ENCODE measurements around the gene SLC39A11. TPM values are rescaled to one million over a fixed set of nuclear protein-coding genes. Genes with fewer than 3 reads are reported as not detected.

SLC39A11 gene
- total and polyA plus RNA-seq, 2 of the 13 experiments (the other 11 are each of a cell fraction or from before 2014, with no cell fraction given): 17.2 to 31.5 TPM

DNA sequence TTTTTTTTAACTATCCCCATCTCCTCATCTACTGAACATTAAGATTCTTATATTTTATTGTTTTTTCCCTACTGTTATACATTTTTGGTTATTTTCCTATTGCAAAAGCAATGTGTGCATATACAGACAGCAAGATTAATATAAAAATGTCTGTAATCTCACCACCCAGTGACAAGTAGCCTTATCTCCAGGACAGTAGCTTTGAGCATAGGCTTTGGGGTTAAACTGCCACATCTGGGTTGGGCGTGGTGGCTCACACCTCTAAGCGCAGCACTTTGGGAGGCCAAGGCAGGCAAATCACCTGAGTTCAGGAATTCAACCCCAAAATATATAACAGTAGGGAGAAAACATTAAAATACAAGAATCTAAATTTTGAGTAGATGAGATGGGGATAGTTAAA, 44.9 kb upstream of the SLC39A11 start:
- Histone ChIP-seq H3K4me2 (ENCODE audit: low read depth, low read length) (no peak overlapping the region), H3K9ac (ENCODE audit: insufficient read depth, low read depth, low read length) (no peak overlapping the region), H3K36me3 (replicated peaks in 1 of 2; ENCODE audit: control insufficient read depth in 1 of 2, insufficient read depth in 2 of 2, low read length in 2 of 2) (no peaks in the 10 kb centered on the region), H3K4me3 (replicated peaks in 1 of 3; ENCODE audit: insufficient read depth in 1 of 3, low read depth in 2 of 3, low read length in 3 of 3) (no peak overlapping the region), H3K79me2 (ENCODE audit: insufficient read depth, low read length) (no peaks in the 10 kb centered on the region), H3K9me3 (ENCODE audit: low read length) (no peaks in the 10 kb centered on the region), H3K4me1 (ENCODE audit: insufficient read depth, low read length) (no peaks in the 10 kb centered on the region), H3K27me3 (ENCODE audit: control insufficient read depth in 1 of 2, insufficient read depth in 2 of 2, low read length in 2 of 2) (peaks cover 4 to 28% of the 10 kb centered on the region in 2 experiments), H2AFZ (ENCODE audit: low read length) (no peak overlapping the region), H3K27ac (ENCODE audit: extremely low read length, insufficient read depth, low read length) (no peak overlapping the region), H4K20me1 (ENCODE audit: insufficient read depth, low read length) (no peaks in the 10 kb centered on the region)
- CTCF ChIA-PET (ENCODE audit: low intra/inter-chr PET ratio, low total read pairs): no interaction called here
- POLR2A ChIA-PET: no interaction called here
- DNase-seq (ENCODE audit: low spot score) (no peak), ATAC-seq (no peak), FAIRE-seq (no peak)
- intact Hi-C loops (cut with micrococcal nuclease; ENCODE audit: unreplicated experiment): no loop called here
- 74% methylated on average over 2 of the region's 2 CpGs for WGBS (ENCODE audit: low lambda C conversion rate)
- in situ Hi-C loops (cut with HindIII; ENCODE audit: extremely low pct_ligation_motif_present, low pct_unique_long_range_greater_than_20kb): no loop called here
- BruUV-seq (replicated peaks): no TSS peak
- TF ChIP-seq ZFP36 (IDR thresholded peaks at IDR 0.05; ENCODE audit: borderline replicate concordance, low read depth, low read length, partially characterized antibody): no peak
- TF ChIP-seq, protein P1, sequence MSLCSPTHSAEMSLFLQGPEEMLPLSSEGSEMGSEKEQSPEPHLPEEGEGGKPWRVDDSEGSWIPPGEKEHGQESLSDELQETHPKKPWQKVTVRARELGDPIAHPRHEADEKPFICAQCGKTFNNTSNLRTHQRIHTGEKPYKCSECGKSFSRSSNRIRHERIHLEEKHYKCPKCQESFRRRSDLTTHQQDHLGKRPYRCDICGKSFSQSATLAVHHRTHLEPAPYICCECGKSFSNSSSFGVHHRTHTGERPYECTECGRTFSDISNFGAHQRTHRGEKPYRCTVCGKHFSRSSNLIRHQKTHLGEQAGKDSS (CRISPR knock-in tag; IDR thresholded peaks at IDR 0.05; ENCODE audit: borderline replicate concordance, low read depth): no peak
- no peak for TF ChIP-seq ZNF468 (CRISPR knock-in tag; IDR thresholded peaks at IDR 0.05)
- TF ChIP-seq MZF1 (CRISPR knock-in tag; IDR thresholded peaks at IDR 0.05; ENCODE audit: borderline replicate concordance): no peak
- TF ChIP-seq KAT7 (CRISPR knock-in tag; IDR thresholded peaks at IDR 0.05; ENCODE audit: borderline replicate concordance): no peak
- TF ChIP-seq, protein P2, sequence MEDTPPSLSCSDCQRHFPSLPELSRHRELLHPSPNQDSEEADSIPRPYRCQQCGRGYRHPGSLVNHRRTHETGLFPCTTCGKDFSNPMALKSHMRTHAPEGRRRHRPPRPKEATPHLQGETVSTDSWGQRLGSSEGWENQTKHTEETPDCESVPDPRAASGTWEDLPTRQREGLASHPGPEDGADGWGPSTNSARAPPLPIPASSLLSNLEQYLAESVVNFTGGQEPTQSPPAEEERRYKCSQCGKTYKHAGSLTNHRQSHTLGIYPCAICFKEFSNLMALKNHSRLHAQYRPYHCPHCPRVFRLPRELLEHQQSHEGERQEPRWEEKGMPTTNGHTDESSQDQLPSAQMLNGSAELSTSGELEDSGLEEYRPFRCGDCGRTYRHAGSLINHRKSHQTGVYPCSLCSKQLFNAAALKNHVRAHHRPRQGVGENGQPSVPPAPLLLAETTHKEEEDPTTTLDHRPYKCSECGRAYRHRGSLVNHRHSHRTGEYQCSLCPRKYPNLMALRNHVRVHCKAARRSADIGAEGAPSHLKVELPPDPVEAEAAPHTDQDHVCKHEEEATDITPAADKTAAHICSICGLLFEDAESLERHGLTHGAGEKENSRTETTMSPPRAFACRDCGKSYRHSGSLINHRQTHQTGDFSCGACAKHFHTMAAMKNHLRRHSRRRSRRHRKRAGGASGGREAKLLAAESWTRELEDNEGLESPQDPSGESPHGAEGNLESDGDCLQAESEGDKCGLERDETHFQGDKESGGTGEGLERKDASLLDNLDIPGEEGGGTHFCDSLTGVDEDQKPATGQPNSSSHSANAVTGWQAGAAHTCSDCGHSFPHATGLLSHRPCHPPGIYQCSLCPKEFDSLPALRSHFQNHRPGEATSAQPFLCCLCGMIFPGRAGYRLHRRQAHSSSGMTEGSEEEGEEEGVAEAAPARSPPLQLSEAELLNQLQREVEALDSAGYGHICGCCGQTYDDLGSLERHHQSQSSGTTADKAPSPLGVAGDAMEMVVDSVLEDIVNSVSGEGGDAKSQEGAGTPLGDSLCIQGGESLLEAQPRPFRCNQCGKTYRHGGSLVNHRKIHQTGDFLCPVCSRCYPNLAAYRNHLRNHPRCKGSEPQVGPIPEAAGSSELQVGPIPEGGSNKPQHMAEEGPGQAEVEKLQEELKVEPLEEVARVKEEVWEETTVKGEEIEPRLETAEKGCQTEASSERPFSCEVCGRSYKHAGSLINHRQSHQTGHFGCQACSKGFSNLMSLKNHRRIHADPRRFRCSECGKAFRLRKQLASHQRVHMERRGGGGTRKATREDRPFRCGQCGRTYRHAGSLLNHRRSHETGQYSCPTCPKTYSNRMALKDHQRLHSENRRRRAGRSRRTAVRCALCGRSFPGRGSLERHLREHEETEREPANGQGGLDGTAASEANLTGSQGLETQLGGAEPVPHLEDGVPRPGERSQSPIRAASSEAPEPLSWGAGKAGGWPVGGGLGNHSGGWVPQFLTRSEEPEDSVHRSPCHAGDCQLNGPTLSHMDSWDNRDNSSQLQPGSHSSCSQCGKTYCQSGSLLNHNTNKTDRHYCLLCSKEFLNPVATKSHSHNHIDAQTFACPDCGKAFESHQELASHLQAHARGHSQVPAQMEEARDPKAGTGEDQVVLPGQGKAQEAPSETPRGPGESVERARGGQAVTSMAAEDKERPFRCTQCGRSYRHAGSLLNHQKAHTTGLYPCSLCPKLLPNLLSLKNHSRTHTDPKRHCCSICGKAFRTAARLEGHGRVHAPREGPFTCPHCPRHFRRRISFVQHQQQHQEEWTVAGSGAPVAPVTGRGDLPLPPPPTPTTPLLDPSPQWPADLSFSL (CRISPR knock-in tag; IDR thresholded peaks at IDR 0.05): no peak
- TF ChIP-seq POGZ (CRISPR knock-in tag; IDR thresholded peaks at IDR 0.05): no peak
- no peak for TF ChIP-seq BHLHE40 (IDR thresholded peaks at IDR 0.05; ENCODE audit: low read length)
- no peak for TF ChIP-seq KDM1A (CRISPR knock-in tag; IDR thresholded peaks at IDR 0.05)
- TF ChIP-seq BRCA1 (CRISPR knock-in tag; IDR thresholded peaks at IDR 0.05): no peak
- no peak for TF ChIP-seq ZNF224 (CRISPR knock-in tag; IDR thresholded peaks at IDR 0.05)
- TF ChIP-seq, protein P3, sequence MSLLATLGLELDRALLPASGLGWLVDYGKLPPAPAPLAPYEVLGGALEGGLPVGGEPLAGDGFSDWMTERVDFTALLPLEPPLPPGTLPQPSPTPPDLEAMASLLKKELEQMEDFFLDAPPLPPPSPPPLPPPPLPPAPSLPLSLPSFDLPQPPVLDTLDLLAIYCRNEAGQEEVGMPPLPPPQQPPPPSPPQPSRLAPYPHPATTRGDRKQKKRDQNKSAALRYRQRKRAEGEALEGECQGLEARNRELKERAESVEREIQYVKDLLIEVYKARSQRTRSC (CRISPR knock-in tag; IDR thresholded peaks at IDR 0.05; ENCODE audit: low read depth): no peak
- TF ChIP-seq, protein P4, sequence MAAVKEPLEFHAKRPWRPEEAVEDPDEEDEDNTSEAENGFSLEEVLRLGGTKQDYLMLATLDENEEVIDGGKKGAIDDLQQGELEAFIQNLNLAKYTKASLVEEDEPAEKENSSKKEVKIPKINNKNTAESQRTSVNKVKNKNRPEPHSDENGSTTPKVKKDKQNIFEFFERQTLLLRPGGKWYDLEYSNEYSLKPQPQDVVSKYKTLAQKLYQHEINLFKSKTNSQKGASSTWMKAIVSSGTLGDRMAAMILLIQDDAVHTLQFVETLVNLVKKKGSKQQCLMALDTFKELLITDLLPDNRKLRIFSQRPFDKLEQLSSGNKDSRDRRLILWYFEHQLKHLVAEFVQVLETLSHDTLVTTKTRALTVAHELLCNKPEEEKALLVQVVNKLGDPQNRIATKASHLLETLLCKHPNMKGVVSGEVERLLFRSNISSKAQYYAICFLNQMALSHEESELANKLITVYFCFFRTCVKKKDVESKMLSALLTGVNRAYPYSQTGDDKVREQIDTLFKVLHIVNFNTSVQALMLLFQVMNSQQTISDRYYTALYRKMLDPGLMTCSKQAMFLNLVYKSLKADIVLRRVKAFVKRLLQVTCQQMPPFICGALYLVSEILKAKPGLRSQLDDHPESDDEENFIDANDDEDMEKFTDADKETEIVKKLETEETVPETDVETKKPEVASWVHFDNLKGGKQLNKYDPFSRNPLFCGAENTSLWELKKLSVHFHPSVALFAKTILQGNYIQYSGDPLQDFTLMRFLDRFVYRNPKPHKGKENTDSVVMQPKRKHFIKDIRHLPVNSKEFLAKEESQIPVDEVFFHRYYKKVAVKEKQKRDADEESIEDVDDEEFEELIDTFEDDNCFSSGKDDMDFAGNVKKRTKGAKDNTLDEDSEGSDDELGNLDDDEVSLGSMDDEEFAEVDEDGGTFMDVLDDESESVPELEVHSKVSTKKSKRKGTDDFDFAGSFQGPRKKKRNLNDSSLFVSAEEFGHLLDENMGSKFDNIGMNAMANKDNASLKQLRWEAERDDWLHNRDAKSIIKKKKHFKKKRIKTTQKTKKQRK (IDR thresholded peaks at IDR 0.05; ENCODE audit: low read length): no peak
- no peak for TF ChIP-seq SIN3B (IDR thresholded peaks at IDR 0.05; ENCODE audit: low read length)
- TF ChIP-seq ZNF234 (CRISPR knock-in tag; conservative IDR thresholded peaks at IDR 0.05): no peak

Data from HepG2 (cell line).